Measurements from ENCODE around the gene IAH1. TPM values are rescaled to one million over a fixed set of nuclear protein-coding genes. Genes with fewer than 3 reads are reported as not detected.

IAH1 gene
- total RNA-seq, 2 experiments from 2014 or later: 65.4 to 70.2 TPM

Other genes with a start within 250 kb of the IAH1 start
- 10 to 100 TPM; 97.2 to 97.4 TPM for gene ITGB1BP1, start 51.0 kb upstream of the IAH1 start, total RNA-seq
- gene CPSF3, start 50.9 kb upstream of the IAH1 start, total RNA-seq: 10 to 100 TPM; 64.5 to 65.7 TPM
- gene ADAM17, start 81.3 kb downstream of the IAH1 start, total RNA-seq: 10 to 100 TPM; 10.5 to 11.0 TPM
- 100 to 1,000 TPM; 248 to 261 TPM for gene YWHAQ, start 156.4 kb downstream of the IAH1 start, total RNA-seq